Measurements from ENCODE around the gene SYCP3.

The SYCP3 gene

DNA sequence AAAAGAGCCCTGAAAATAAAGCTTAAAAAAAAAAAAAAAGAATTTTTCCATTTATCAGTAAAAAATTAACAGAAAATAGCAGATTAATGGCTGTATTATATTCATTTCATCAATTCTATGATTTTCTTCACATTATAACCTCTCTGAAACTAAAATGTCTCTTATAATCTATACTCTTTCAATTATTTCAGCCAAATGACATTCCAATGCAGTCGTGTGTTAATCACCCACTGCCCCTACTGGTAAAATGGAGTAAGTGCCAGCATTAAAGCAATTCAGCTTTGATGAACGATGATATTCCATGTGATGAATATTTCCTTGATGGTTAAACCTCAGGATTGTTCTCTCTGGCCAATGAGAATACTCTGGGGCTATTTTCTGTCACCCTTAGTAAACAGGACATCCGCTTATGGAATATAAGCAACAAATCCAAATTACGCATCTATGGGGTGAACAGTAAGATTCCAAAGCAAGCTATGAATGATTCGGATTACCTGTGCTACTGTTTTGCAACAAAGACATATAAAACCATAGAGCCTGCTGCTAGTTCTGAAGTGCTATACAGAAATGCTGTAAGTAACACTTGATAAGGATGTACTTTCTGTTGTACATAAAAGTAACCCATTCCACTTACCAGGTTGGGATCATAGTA is 20.3 kb upstream of the SYCP3 start:
- H3K9me3 ChIP-seq (ENCODE audit: control insufficient read depth, insufficient read depth, low read length), result no peaks in the 10 kb centered on the region
- no peak overlapping the region for H3K4me3 ChIP-seq (ENCODE audit: low read depth, low read length)
- H3K9ac ChIP-seq (ENCODE audit: low read depth, low read length), result no peak overlapping the region
- peaks cover 92% of the 10 kb centered on the region for H3K36me3 ChIP-seq (ENCODE audit: control insufficient read depth, insufficient read depth, low read length)
- H3K4me1 ChIP-seq (ENCODE audit: control insufficient read depth, insufficient read depth, low read length), result no peaks in the 10 kb centered on the region
- H3K27ac ChIP-seq (ENCODE audit: low read depth, low read length), result no peak overlapping the region
- H3K27me3 ChIP-seq (ENCODE audit: control insufficient read depth, insufficient read depth, low read length), result no peaks in the 10 kb centered on the region

DNA sequence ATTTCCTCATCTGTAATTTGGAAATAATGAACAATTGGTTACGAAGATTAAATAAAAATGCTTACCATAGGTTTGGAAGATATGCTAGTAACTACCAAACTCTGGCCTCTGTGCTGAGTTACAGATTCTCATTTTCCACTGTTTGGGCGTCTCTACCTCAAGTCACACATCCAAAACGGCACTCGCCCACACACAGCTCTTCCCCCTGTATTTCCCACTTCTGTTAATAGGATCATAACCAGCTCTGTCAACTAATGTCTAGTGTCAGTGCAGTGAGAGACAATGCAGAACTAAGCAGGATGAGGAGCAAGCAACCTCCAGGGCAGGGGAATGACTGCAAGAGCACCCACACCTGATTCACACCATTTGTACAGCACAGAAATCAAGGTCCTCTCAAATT is 10.9 kb upstream of the SYCP3 start:
- Histone ChIP-seq H3K27me3 (ENCODE audit: control insufficient read depth, insufficient read depth, low read length) (no peaks in the 10 kb centered on the region), H3K27ac (ENCODE audit: low read depth, low read length) (no peak overlapping the region), H3K36me3 (ENCODE audit: control insufficient read depth, insufficient read depth, low read length) (peaks cover 93% of the 10 kb centered on the region), H3K4me3 (ENCODE audit: low read depth, low read length) (no peak overlapping the region), H3K4me1 (ENCODE audit: control insufficient read depth, insufficient read depth, low read length) (0 out of 2 replicates have a peak, but pooled peaks cover 7% of the 10 kb centered on the region), H3K9ac (ENCODE audit: low read depth, low read length) (no peak overlapping the region), H3K9me3 (ENCODE audit: control insufficient read depth, insufficient read depth, low read length) (no peaks in the 10 kb centered on the region)

DNA sequence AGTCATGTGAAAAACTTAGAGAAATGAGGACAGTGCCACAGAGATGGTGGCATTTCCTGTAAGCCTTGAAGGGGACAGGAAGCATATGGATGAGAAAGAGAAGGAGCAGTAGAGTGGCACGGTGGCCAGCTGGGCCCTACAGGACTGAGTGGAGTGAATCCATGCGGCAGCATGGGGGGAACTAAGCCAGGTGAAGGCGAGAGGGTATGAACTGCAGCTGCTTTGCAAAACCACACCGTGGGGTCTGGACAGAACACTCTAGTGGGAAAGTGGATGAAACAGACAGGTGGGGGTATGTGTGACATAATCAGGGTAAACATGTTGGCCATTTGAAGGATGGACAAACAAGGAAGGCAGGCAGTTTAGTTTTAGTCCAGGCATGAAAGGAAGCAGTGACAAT is 10.4 kb upstream of the SYCP3 start:
- 0 out of 2 replicates have a peak, but pooled peaks cover 7% of the 10 kb centered on the region for H3K4me1 ChIP-seq (ENCODE audit: control insufficient read depth, insufficient read depth, low read length)
- H3K27me3 ChIP-seq (ENCODE audit: control insufficient read depth, insufficient read depth, low read length), result no peaks in the 10 kb centered on the region
- no peak overlapping the region for H3K4me3 ChIP-seq (ENCODE audit: low read depth, low read length)
- no peak overlapping the region for H3K9ac ChIP-seq (ENCODE audit: low read depth, low read length)
- no peaks in the 10 kb centered on the region for H3K9me3 ChIP-seq (ENCODE audit: control insufficient read depth, insufficient read depth, low read length)
- H3K36me3 ChIP-seq (ENCODE audit: control insufficient read depth, insufficient read depth, low read length), result peaks cover 93% of the 10 kb centered on the region
- H3K27ac ChIP-seq (ENCODE audit: low read depth, low read length), result no peak overlapping the region

DNA sequence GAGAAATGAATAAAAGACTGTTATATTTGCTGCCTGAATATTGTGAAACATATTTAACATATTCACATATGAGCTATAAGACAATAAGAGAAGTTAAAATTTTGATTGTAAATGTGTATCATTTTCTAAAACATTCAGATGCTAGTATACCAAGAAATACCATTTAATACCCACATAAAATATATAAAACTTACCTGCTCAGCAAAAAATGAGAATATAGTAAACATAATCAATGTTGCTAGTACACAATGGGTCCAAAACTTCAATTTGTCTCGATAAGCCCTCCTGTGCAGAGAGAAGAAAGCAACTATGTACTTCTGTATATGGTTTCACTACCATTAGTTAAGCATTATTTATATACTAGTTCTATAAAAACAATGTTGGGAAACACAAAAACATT is 9.6 kb upstream of the SYCP3 start:
- Histone ChIP-seq H3K9me3 (ENCODE audit: control insufficient read depth, insufficient read depth, low read length) (no peaks in the 10 kb centered on the region), H3K27ac (ENCODE audit: low read depth, low read length) (no peak overlapping the region), H3K27me3 (ENCODE audit: control insufficient read depth, insufficient read depth, low read length) (no peaks in the 10 kb centered on the region), H3K4me3 (ENCODE audit: low read depth, low read length) (no peak overlapping the region), H3K36me3 (ENCODE audit: control insufficient read depth, insufficient read depth, low read length) (peaks cover 93% of the 10 kb centered on the region), H3K4me1 (ENCODE audit: control insufficient read depth, insufficient read depth, low read length) (0 out of 2 replicates have a peak, but pooled peaks cover 7% of the 10 kb centered on the region), H3K9ac (ENCODE audit: low read depth, low read length) (no peak overlapping the region)

DNA sequence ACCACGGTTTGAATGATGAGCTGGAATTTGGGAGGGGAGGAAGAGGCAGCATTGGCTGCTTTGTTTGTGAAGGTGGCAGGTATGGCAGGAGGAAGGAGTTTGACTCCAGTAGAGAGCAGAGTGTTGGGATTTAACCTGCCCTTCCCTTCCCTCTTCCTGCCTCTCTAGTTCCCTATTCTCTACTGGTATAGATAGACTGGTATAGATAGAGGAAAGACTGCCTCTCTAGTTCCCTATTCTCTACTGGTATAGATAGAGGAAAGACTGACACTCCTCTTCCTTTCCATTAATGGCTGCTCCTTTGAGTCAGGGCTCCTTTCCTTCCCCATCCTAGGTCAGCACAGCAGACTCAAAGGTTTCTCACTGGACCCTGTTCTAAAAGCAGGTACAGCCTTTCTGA is 8.4 kb upstream of the SYCP3 start:
- Histone ChIP-seq H3K9ac (ENCODE audit: low read depth, low read length) (no peak overlapping the region), H3K4me3 (ENCODE audit: low read depth, low read length) (no peak overlapping the region), H3K27ac (ENCODE audit: low read depth, low read length) (no peak overlapping the region), H3K36me3 (ENCODE audit: control insufficient read depth, insufficient read depth, low read length) (peaks cover 89% of the 10 kb centered on the region), H3K4me1 (ENCODE audit: control insufficient read depth, insufficient read depth, low read length) (0 out of 2 replicates have a peak, but pooled peaks cover 7% of the 10 kb centered on the region), H3K27me3 (ENCODE audit: control insufficient read depth, insufficient read depth, low read length) (no peaks in the 10 kb centered on the region), H3K9me3 (ENCODE audit: control insufficient read depth, insufficient read depth, low read length) (no peaks in the 10 kb centered on the region)

- Histone ChIP-seq H3K9ac (ENCODE audit: low read depth, low read length) (no peak overlapping the region), H3K9me3 (ENCODE audit: control insufficient read depth, insufficient read depth, low read length) (no peaks in the 10 kb centered on the region), H3K4me3 (ENCODE audit: low read depth, low read length) (no peak overlapping the region), H3K4me1 (ENCODE audit: control insufficient read depth, insufficient read depth, low read length) (0 out of 2 replicates have a peak, but pooled peaks cover 7% of the 10 kb centered on the region), H3K27me3 (ENCODE audit: control insufficient read depth, insufficient read depth, low read length) (no peaks in the 10 kb centered on the region), H3K36me3 (ENCODE audit: control insufficient read depth, insufficient read depth, low read length) (peaks cover 81% of the 10 kb centered on the region), H3K27ac (ENCODE audit: low read depth, low read length) (no peak overlapping the region)
Observed at GRCh38 chr12:101746661-101747060, 7.4 kb upstream of the SYCP3 start.

- H3K9ac ChIP-seq (ENCODE audit: low read depth, low read length), result no peak overlapping the region
- H3K9me3 ChIP-seq (ENCODE audit: control insufficient read depth, insufficient read depth, low read length), result no peaks in the 10 kb centered on the region
Observed at GRCh38 chr12:101746196-101746595, 6.9 kb upstream of the SYCP3 start.

DNA sequence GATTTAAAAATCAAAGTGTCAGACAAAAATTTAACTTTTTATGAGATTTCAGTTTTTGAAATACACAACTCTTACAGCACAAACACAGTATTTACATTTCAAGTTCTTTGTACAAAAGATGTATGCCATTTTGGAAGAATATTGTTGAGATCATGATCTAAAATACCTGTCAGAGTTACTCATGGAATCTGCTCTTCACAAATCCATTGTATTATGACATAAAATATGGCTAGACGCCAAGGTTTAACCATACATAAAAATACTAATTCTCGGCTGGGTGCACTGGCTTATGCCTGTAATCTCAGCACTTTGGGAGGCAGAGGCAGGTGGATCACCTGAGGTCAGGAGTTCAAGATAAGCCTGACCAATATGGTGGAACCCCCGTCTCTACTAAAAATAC is 6.2 kb upstream of the SYCP3 start:
- Histone ChIP-seq H3K4me1 (ENCODE audit: control insufficient read depth, insufficient read depth, low read length) (0 out of 2 replicates have a peak, but pooled peaks cover 2% of the 10 kb centered on the region), H3K36me3 (ENCODE audit: control insufficient read depth, insufficient read depth, low read length) (peaks cover 72% of the 10 kb centered on the region), H3K27me3 (ENCODE audit: control insufficient read depth, insufficient read depth, low read length) (no peaks in the 10 kb centered on the region), H3K9me3 (ENCODE audit: control insufficient read depth, insufficient read depth, low read length) (no peaks in the 10 kb centered on the region), H3K9ac (ENCODE audit: low read depth, low read length) (no peak overlapping the region), H3K27ac (ENCODE audit: low read depth, low read length) (no peak overlapping the region), H3K4me3 (ENCODE audit: low read depth, low read length) (no peak overlapping the region)

More at GRCh38 chr12:101746196-101746595, 6.9 kb upstream of the SYCP3 start:
- H3K4me1 ChIP-seq (ENCODE audit: control insufficient read depth, insufficient read depth, low read length), result 0 out of 2 replicates have a peak, but pooled peaks cover 7% of the 10 kb centered on the region
- H3K27ac ChIP-seq (ENCODE audit: low read depth, low read length), result no peak overlapping the region
- peaks cover 76% of the 10 kb centered on the region for H3K36me3 ChIP-seq (ENCODE audit: control insufficient read depth, insufficient read depth, low read length)
- H3K4me3 ChIP-seq (ENCODE audit: low read depth, low read length), result no peak overlapping the region
- H3K27me3 ChIP-seq (ENCODE audit: control insufficient read depth, insufficient read depth, low read length), result no peaks in the 10 kb centered on the region

- Histone ChIP-seq H3K9me3 (ENCODE audit: control insufficient read depth, insufficient read depth, low read length) (no peaks in the 10 kb centered on the region), H3K27ac (ENCODE audit: low read depth, low read length) (no peak overlapping the region), H3K27me3 (ENCODE audit: control insufficient read depth, insufficient read depth, low read length) (no peaks in the 10 kb centered on the region), H3K36me3 (ENCODE audit: control insufficient read depth, insufficient read depth, low read length) (peaks cover 56% of the 10 kb centered on the region), H3K4me1 (ENCODE audit: control insufficient read depth, insufficient read depth, low read length) (no peaks in the 10 kb centered on the region), H3K9ac (ENCODE audit: low read depth, low read length) (no peak overlapping the region), H3K4me3 (ENCODE audit: low read depth, low read length) (no peak overlapping the region)
Observed at GRCh38 chr12:101743724-101744472, 4.6 kb upstream of the SYCP3 start.

- Histone ChIP-seq H3K4me3 (ENCODE audit: low read depth, low read length) (no peak overlapping the region), H3K27me3 (ENCODE audit: control insufficient read depth, insufficient read depth, low read length) (no peaks in the 10 kb centered on the region), H3K9me3 (ENCODE audit: control insufficient read depth, insufficient read depth, low read length) (no peaks in the 10 kb centered on the region), H3K4me1 (ENCODE audit: control insufficient read depth, insufficient read depth, low read length) (no peaks in the 10 kb centered on the region), H3K36me3 (ENCODE audit: control insufficient read depth, insufficient read depth, low read length) (peaks cover 49% of the 10 kb centered on the region), H3K27ac (ENCODE audit: low read depth, low read length) (no peak overlapping the region), H3K9ac (ENCODE audit: low read depth, low read length) (no peak overlapping the region)
Observed at GRCh38 chr12:101743242-101743641, 4.0 kb upstream of the SYCP3 start.

GRCh38 chr12:101740980-101741379 is 1.7 kb upstream of the SYCP3 start:
- Histone ChIP-seq H3K9ac (ENCODE audit: low read depth, low read length) (no peak overlapping the region), H3K4me1 (ENCODE audit: control insufficient read depth, insufficient read depth, low read length) (no peaks in the 10 kb centered on the region), H3K4me3 (ENCODE audit: low read depth, low read length) (no peak overlapping the region), H3K27me3 (ENCODE audit: control insufficient read depth, insufficient read depth, low read length) (no peaks in the 10 kb centered on the region), H3K27ac (ENCODE audit: low read depth, low read length) (no peak overlapping the region), H3K36me3 (ENCODE audit: control insufficient read depth, insufficient read depth, low read length) (peaks cover 27% of the 10 kb centered on the region), H3K9me3 (ENCODE audit: control insufficient read depth, insufficient read depth, low read length) (no peaks in the 10 kb centered on the region)
